ENCODE data around the gene L2HGDH. TPM values are rescaled to one million over a fixed set of nuclear protein-coding genes. Genes with fewer than 3 reads are reported as not detected.

Gene L2HGDH
- total RNA-seq, 1 experiment from 2014 or later = 25.0 TPM

DNA sequence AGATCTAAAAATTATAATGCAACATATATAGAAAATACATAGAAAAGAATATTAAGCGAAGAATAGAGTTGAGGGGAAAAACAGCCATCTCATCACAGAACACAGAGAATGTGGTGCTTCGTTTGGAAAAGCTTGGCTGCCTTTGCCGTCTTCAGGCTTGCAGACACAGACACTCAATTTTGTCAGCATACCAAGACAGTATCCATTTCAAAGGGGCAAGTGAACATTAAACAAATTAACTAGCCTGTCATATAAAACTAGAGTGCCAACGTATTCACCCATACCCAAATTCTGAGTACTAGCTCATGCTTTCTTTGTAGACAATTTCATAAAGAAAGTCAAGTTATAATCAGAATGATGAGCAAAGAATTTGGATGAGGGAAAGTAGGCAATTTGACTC lies 40.6 kb upstream of the L2HGDH start:
- Histone ChIP-seq H3K27me3 (replicated peaks; ENCODE audit: control insufficient read depth, insufficient read depth, low read length) (no peaks in the 10 kb centered on the region), H3K36me3 (ENCODE audit: control insufficient read depth, insufficient read depth, low read length) (no peaks in the 10 kb centered on the region), H3K4me3 (ENCODE audit: low read depth, low read length) (no peak overlapping the region), H3K4me1 (peaks cover 4% of the 10 kb centered on the region), H3K9me3 (no peaks in the 10 kb centered on the region)
- ChIA-PET CTCF (no interaction called here), POLR2A (no interaction called here)
- Mint-ChIP-seq H3K36me3 (ENCODE audit: insufficient read depth, unreplicated experiment) (no peaks in the 10 kb centered on the region), H3K9me3 (ENCODE audit: unreplicated experiment) (no peaks in the 10 kb centered on the region), H3K4me1 (ENCODE audit: low read depth, unreplicated experiment) (peaks cover 11% of the 10 kb centered on the region), H3K27ac (ENCODE audit: unreplicated experiment) (no peak overlapping the region), H3K4me3 (ENCODE audit: unreplicated experiment) (no peak overlapping the region), H3K27me3 (ENCODE audit: insufficient read depth, unreplicated experiment) (no peaks in the 10 kb centered on the region)
- TF ChIP-seq, protein P1, sequence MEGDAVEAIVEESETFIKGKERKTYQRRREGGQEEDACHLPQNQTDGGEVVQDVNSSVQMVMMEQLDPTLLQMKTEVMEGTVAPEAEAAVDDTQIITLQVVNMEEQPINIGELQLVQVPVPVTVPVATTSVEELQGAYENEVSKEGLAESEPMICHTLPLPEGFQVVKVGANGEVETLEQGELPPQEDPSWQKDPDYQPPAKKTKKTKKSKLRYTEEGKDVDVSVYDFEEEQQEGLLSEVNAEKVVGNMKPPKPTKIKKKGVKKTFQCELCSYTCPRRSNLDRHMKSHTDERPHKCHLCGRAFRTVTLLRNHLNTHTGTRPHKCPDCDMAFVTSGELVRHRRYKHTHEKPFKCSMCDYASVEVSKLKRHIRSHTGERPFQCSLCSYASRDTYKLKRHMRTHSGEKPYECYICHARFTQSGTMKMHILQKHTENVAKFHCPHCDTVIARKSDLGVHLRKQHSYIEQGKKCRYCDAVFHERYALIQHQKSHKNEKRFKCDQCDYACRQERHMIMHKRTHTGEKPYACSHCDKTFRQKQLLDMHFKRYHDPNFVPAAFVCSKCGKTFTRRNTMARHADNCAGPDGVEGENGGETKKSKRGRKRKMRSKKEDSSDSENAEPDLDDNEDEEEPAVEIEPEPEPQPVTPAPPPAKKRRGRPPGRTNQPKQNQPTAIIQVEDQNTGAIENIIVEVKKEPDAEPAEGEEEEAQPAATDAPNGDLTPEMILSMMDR (IDR thresholded peaks at IDR 0.05; ENCODE audit: insufficient read depth in 1 of 2, low read depth in 1 of 2, low read length in 1 of 2, severe bottlenecking in 1 of 2, unreplicated experiment in 1 of 2) = no peak
- intact Hi-C loops (cut with micrococcal nuclease; ENCODE audit: unreplicated experiment) = no loop called here
- DNase-seq = no peak
- BruUV-seq (replicated peaks) = no TSS peak

DNA sequence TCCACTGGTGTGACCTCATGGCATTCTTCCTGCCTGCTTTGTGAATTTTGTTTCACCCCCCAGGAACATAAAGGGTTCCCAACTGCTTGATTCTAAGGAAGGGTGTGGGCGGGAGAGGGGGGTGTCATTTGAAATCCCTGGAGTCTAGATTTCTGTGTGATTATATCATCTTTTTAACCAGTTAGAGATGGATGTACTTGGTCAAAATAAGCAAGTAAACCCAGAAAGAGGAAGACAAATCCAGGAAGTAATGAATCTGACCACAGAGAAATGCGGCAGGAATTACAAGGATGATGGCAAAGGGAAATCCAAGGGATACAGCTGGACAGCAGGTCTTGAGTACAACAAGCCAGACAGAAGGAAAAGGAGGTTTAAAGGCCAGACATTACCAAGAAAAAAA lies 38.9 kb upstream of the L2HGDH start:
- Histone ChIP-seq H3K4me3 (ENCODE audit: low read depth, low read length) (no peak overlapping the region), H3K4me1 (peaks cover 8% of the 10 kb centered on the region), H3K36me3 (ENCODE audit: control insufficient read depth, insufficient read depth, low read length) (no peaks in the 10 kb centered on the region), H3K27me3 (replicated peaks; ENCODE audit: control insufficient read depth, insufficient read depth, low read length) (no peaks in the 10 kb centered on the region), H3K9me3 (no peaks in the 10 kb centered on the region)
- no peak overlapping the region for H3K4me3 Mint-ChIP-seq (ENCODE audit: unreplicated experiment)
- TF ChIP-seq, protein P1 (IDR thresholded peaks at IDR 0.05; ENCODE audit: insufficient read depth in 1 of 2, low read depth in 1 of 2, low read length in 1 of 2, severe bottlenecking in 1 of 2, unreplicated experiment in 1 of 2) = no peak
- no peaks in the 10 kb centered on the region for H3K27me3 Mint-ChIP-seq (ENCODE audit: insufficient read depth, unreplicated experiment)
- H3K36me3 Mint-ChIP-seq (ENCODE audit: insufficient read depth, unreplicated experiment) = no peaks in the 10 kb centered on the region
- BruUV-seq (replicated peaks) = no TSS peak
- POLR2A ChIA-PET = no interaction called here
- DNase-seq = no peak
- H3K27ac Mint-ChIP-seq (ENCODE audit: unreplicated experiment) = no peak overlapping the region
- H3K4me1 Mint-ChIP-seq (ENCODE audit: low read depth, unreplicated experiment) = peaks cover 21% of the 10 kb centered on the region
- CTCF ChIA-PET = no interaction called here
- intact Hi-C loops (cut with micrococcal nuclease; ENCODE audit: unreplicated experiment) = no loop called here
- no peaks in the 10 kb centered on the region for H3K9me3 Mint-ChIP-seq (ENCODE audit: unreplicated experiment)

DNA sequence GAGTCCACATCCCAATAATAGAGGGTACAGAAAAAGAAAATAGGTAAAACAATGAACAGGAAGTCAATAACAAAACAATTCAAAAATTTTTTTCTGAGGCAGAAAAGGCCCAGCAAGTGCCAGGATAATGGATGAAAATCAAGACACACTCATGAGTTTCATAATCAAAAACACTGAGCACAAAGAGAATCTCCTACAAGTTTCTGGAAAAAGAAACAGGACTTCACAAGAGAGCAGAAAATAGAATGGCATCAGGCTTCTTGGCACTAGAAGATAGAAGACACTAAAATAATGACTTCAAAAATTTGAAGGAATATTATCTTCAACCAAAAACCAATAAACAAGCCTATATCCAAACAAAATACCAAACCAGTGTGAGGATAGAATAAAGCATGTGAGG lies 36.9 kb upstream of the L2HGDH start:
- intact Hi-C loops (cut with micrococcal nuclease; ENCODE audit: unreplicated experiment) = no loop called here
- ChIA-PET POLR2A (no interaction called here), CTCF (no interaction called here)
- Mint-ChIP-seq H3K27me3 (ENCODE audit: insufficient read depth, unreplicated experiment) (no peaks in the 10 kb centered on the region), H3K4me1 (ENCODE audit: low read depth, unreplicated experiment) (peaks cover 17% of the 10 kb centered on the region), H3K9me3 (ENCODE audit: unreplicated experiment) (no peaks in the 10 kb centered on the region), H3K36me3 (ENCODE audit: insufficient read depth, unreplicated experiment) (no peaks in the 10 kb centered on the region), H3K4me3 (ENCODE audit: unreplicated experiment) (no peak overlapping the region), H3K27ac (ENCODE audit: unreplicated experiment) (no peak overlapping the region)
- Histone ChIP-seq H3K4me1 (peaks cover 8% of the 10 kb centered on the region), H3K36me3 (ENCODE audit: control insufficient read depth, insufficient read depth, low read length) (no peaks in the 10 kb centered on the region), H3K27me3 (replicated peaks; ENCODE audit: control insufficient read depth, insufficient read depth, low read length) (no peaks in the 10 kb centered on the region), H3K4me3 (ENCODE audit: low read depth, low read length) (no peak overlapping the region), H3K9me3 (no peaks in the 10 kb centered on the region)
- TF ChIP-seq, protein P1 (IDR thresholded peaks at IDR 0.05; ENCODE audit: insufficient read depth in 1 of 2, low read depth in 1 of 2, low read length in 1 of 2, severe bottlenecking in 1 of 2, unreplicated experiment in 1 of 2) = no peak
- no peak for DNase-seq
- no TSS peak for BruUV-seq (replicated peaks)
